NB4 (cell line): ENCODE results near the gene SAMD1.

ENCODE experiments used
- DNase-seq: peaks from one replicate; pipeline ENCODE4 v3.0.0; 2010; ENCODE audit warnings: low read depth
- H3K4me3 ChIP-seq: one replicate; pipeline ENCODE4 v1.5.1; 2011; ENCODE audit warnings: mild to moderate bottlenecking, low read depth, low read length, moderate library complexity
- CTCF ChIP-seq: IDR thresholded peaks from one replicate; pipeline ENCODE4 v1.5.1; 2012; ENCODE audit warnings: low read depth, low read length
- MAX ChIP-seq: IDR thresholded peaks from 2 replicates; pipeline ENCODE4 v1.6.1; 2011; ENCODE audit warnings: low read depth, low read length
- MYC ChIP-seq: IDR thresholded peaks from 2 replicates; pipeline ENCODE4 v1.6.1; 2011; ENCODE audit warnings: low read depth, low read length
- POLR2A ChIP-seq: IDR thresholded peaks from 2 replicates; pipeline ENCODE4 v1.6.1; 2011; ENCODE audit warnings: mild to moderate bottlenecking; ENCODE audit not compliant: insufficient read length; ENCODE audit errors: extremely low read depth

Gene SAMD1

GRCh38 chr19:14112051-14112808 is 21.7 kb upstream of the SAMD1 start:
- no peak for DNase-seq
- H3K4me3 ChIP-seq: no peak overlapping the region
- no peak for TF ChIP-seq MAX

GRCh38 chr19:14111486-14111885 is 20.9 kb upstream of the SAMD1 start:
- no peak for DNase-seq
- TF ChIP-seq MAX (no peak), MYC (no peak), POLR2A (no peak), CTCF (no peak)
- H3K4me3 ChIP-seq: no peak overlapping the region

GRCh38 chr19:14110650-14111049 is 20.1 kb upstream of the SAMD1 start:
- TF ChIP-seq MYC (no peak), POLR2A (no peak), CTCF (no peak), MAX (no peak)
- no peak for DNase-seq
- H3K4me3 ChIP-seq: no peak overlapping the region

GRCh38 chr19:14107581-14108461 is 17.3 kb upstream of the SAMD1 start:
- H3K4me3 ChIP-seq: no peak overlapping the region
- TF ChIP-seq MAX (no peak), MYC (no peak), POLR2A (no peak), CTCF (no peak)
- no peak for DNase-seq

GRCh38 chr19:14106840-14107239 is 16.3 kb upstream of the SAMD1 start:
- no peak for TF ChIP-seq POLR2A
- no peak for TF ChIP-seq MYC
- no peak for TF ChIP-seq MAX
- no peak for TF ChIP-seq CTCF
- DNase-seq: no peak
- no peak overlapping the region for H3K4me3 ChIP-seq

- no peak overlapping the region for H3K4me3 ChIP-seq
- TF ChIP-seq MAX: no peak
- TF ChIP-seq POLR2A: no peak
- no peak for TF ChIP-seq CTCF
- no peak for TF ChIP-seq MYC
- no peak for DNase-seq
Measured at GRCh38 chr19:14105680-14106079, 15.1 kb upstream of the SAMD1 start.
